SK-N-SH treated with all-trans-retinoic acid at 6 μM for 48 hours (cell line): ENCODE measurements around the gene YWHAB.

Experiments used
- ATAC-seq: fragments of 200-7000 bp; cut with Tn5 transposase; 3 replicates; pipeline ENCODE4 v1.9.1; 2020; ENCODE audit warnings: mild to moderate bottlenecking, moderate library complexity
- ARNTL ChIP-seq: fragments of 450-650 bp; formaldehyde crosslinking; IDR thresholded peaks from 2 replicates; pipeline ENCODE4 v1.5.0; 2020; ENCODE audit warnings: low read depth, mild to moderate bottlenecking, moderate library complexity, borderline replicate concordance
- BACH2 ChIP-seq: fragments of 250-450 bp; sonication (Bioruptor Pico); IDR thresholded peaks from 2 replicates; pipeline ENCODE4 v1.9.0; 2021; ENCODE audit warnings: mild to moderate bottlenecking, borderline replicate concordance
- CREB5 ChIP-seq: fragments of 250-450 bp; sonication (Bioruptor Pico); IDR thresholded peaks from 2 replicates; pipeline ENCODE4 v1.5.1; 2020; ENCODE audit warnings: low read depth, mild to moderate bottlenecking, moderate library complexity
- CSDC2 ChIP-seq: fragments of 250-450 bp; sonication (Bioruptor Pico); IDR thresholded peaks from 2 replicates; pipeline ENCODE4 v1.5.0; 2020; ENCODE audit warnings: mild to moderate bottlenecking, moderate library complexity
- CSRNP3 ChIP-seq: fragments of 250-450 bp; sonication (Bioruptor Pico); IDR thresholded peaks from 2 replicates; pipeline ENCODE4 v1.5.1; 2021; ENCODE audit warnings: mild to moderate bottlenecking, moderate library complexity
- ESRRG ChIP-seq: fragments of 250-450 bp; sonication (Bioruptor Pico); IDR thresholded peaks from 2 replicates; pipeline ENCODE4 v1.6.1; 2021; ENCODE audit warnings: mild to moderate bottlenecking
- GLIS3 ChIP-seq: fragments of 250-450 bp; sonication (Bioruptor Pico); IDR thresholded peaks from 2 replicates; pipeline ENCODE4 v1.5.0; 2020; ENCODE audit warnings: mild to moderate bottlenecking, moderate library complexity
- ISL1 ChIP-seq: fragments of 250-450 bp; sonication (Bioruptor Pico); IDR thresholded peaks from 2 replicates; pipeline ENCODE4 v2.1.2; 2022; ENCODE audit warnings: mild to moderate bottlenecking, moderate library complexity
- OSR1 ChIP-seq: fragments of 250-450 bp; sonication (Bioruptor Pico); IDR thresholded peaks from 2 replicates; pipeline ENCODE4 v1.8.0; 2022; ENCODE audit warnings: moderate library complexity, mild to moderate bottlenecking, inconsistent platforms
- PATZ1 ChIP-seq: fragments of 250-450 bp; sonication (Bioruptor Pico); IDR thresholded peaks from 2 replicates; pipeline ENCODE4 v1.8.0; 2020; ENCODE audit warnings: mild to moderate bottlenecking, moderate library complexity, borderline replicate concordance
- POU6F1 ChIP-seq: fragments of 250-450 bp; sonication (Bioruptor Pico); IDR thresholded peaks from 2 replicates; pipeline ENCODE4 v1.8.0; 2021; ENCODE audit warnings: low read depth, mild to moderate bottlenecking, moderate library complexity, borderline replicate concordance
- PPARA ChIP-seq: fragments of 250-450 bp; sonication (Bioruptor Pico); IDR thresholded peaks from 2 replicates; pipeline ENCODE4 v1.5.0; 2020; ENCODE audit warnings: mild to moderate bottlenecking, borderline replicate concordance
- RARB ChIP-seq: fragments of 250-450 bp; sonication (Bioruptor Pico); IDR thresholded peaks from 2 replicates; pipeline ENCODE4 v1.8.0; 2021; ENCODE audit warnings: mild to moderate bottlenecking, moderate library complexity
- SNAI2 ChIP-seq: fragments of 250-450 bp; sonication (Bioruptor Pico); IDR thresholded peaks from 2 replicates; pipeline ENCODE4 v1.5.0; 2020; ENCODE audit warnings: mild to moderate bottlenecking, moderate library complexity
- TCF4 ChIP-seq: fragments of 250-450 bp; sonication (Bioruptor Pico); IDR thresholded peaks from 2 replicates; pipeline ENCODE4 v1.8.0; 2021; ENCODE audit warnings: mild to moderate bottlenecking, moderate library complexity, borderline replicate concordance
- ZC3H10 ChIP-seq: fragments of 250-450 bp; sonication (Bioruptor Pico); IDR thresholded peaks from 2 replicates; pipeline ENCODE4 v1.5.1; 2021; ENCODE audit warnings: mild to moderate bottlenecking, moderate library complexity
- ZFP3 ChIP-seq: fragments of 250-450 bp; sonication (Bioruptor Pico); IDR thresholded peaks from 2 replicates; pipeline ENCODE4 v1.5.0; 2020; ENCODE audit warnings: mild to moderate bottlenecking, moderate library complexity
- ZFP30 ChIP-seq: fragments of 450-650 bp; formaldehyde crosslinking; IDR thresholded peaks from 2 replicates; pipeline ENCODE4 v1.5.0; 2022; ENCODE audit warnings: mild to moderate bottlenecking, moderate library complexity
- ZNF565 ChIP-seq: fragments of 450-650 bp; formaldehyde crosslinking; conservative IDR thresholded peaks from 2 replicates; pipeline ENCODE4 v1.5.0; 2020; ENCODE audit warnings: low read depth, mild to moderate bottlenecking, moderate library complexity
- ZNF70 ChIP-seq: fragments of 450-650 bp; formaldehyde crosslinking; IDR thresholded peaks from 2 replicates; pipeline ENCODE4 v1.5.0; 2020; ENCODE audit warnings: mild to moderate bottlenecking, moderate library complexity
- ZNF8 ChIP-seq: fragments of 450-650 bp; formaldehyde crosslinking; IDR thresholded peaks from 2 replicates; pipeline ENCODE4 v1.5.0; 2020; ENCODE audit warnings: mild to moderate bottlenecking, moderate library complexity
- TF ChIP-seq, protein P1 (sequence below): fragments of 250-450 bp; sonication (Bioruptor Pico); IDR thresholded peaks from 2 replicates; pipeline ENCODE4 v1.5.0; 2020; ENCODE audit warnings: mild to moderate bottlenecking, moderate library complexity

Gene YWHAB

GRCh38 chr20:44850272-44850671 lies 35.2 kb upstream of the YWHAB start:
- ATAC-seq: no peak
- TF ChIP-seq PPARA (CRISPR knock-in tag) (no peak), OSR1 (no peak), GLIS3 (no peak), BACH2 (CRISPR knock-in tag) (no peak)

DNA sequence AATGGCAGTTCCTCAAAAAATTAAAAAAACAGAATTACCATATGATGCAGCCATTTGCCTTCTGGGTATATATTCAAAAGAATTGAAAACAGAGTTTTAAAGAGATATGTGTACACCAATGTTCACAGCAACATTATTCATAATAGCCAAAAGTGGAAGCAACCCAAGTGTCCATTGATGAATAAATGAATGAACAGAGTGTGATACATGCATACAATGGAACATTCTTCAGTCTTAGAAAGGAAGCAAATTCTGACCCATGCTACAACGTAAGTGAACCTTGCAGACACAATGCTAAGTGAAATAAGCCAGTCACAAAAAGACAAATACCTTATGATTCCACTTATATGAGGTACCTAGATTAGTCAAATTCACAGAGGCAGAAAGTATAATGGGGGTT lies 34.7 kb upstream of the YWHAB start:
- ATAC-seq: no peak
- no peak for TF ChIP-seq SNAI2 (CRISPR knock-in tag)
- no peak for TF ChIP-seq ARNTL (CRISPR knock-in tag)
- no peak for TF ChIP-seq ZNF70
- no peak for TF ChIP-seq TCF4
- TF ChIP-seq BACH2 (CRISPR knock-in tag): no peak
- no peak for TF ChIP-seq OSR1

GRCh38 chr20:44851545-44851944 lies 34.0 kb upstream of the YWHAB start:
- TF ChIP-seq RARB (CRISPR knock-in tag): no peak
- TF ChIP-seq, protein P1, sequence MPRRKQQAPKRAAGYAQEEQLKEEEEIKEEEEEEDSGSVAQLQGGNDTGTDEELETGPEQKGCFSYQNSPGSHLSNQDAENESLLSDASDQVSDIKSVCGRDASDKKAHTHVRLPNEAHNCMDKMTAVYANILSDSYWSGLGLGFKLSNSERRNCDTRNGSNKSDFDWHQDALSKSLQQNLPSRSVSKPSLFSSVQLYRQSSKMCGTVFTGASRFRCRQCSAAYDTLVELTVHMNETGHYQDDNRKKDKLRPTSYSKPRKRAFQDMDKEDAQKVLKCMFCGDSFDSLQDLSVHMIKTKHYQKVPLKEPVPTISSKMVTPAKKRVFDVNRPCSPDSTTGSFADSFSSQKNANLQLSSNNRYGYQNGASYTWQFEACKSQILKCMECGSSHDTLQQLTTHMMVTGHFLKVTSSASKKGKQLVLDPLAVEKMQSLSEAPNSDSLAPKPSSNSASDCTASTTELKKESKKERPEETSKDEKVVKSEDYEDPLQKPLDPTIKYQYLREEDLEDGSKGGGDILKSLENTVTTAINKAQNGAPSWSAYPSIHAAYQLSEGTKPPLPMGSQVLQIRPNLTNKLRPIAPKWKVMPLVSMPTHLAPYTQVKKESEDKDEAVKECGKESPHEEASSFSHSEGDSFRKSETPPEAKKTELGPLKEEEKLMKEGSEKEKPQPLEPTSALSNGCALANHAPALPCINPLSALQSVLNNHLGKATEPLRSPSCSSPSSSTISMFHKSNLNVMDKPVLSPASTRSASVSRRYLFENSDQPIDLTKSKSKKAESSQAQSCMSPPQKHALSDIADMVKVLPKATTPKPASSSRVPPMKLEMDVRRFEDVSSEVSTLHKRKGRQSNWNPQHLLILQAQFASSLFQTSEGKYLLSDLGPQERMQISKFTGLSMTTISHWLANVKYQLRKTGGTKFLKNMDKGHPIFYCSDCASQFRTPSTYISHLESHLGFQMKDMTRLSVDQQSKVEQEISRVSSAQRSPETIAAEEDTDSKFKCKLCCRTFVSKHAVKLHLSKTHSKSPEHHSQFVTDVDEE (CRISPR knock-in tag): no peak
- no peak for TF ChIP-seq ZNF8 (CRISPR knock-in tag)
- TF ChIP-seq POU6F1 (CRISPR knock-in tag): no peak
- TF ChIP-seq ZNF565 (CRISPR knock-in tag): no peak
- no peak for TF ChIP-seq ARNTL (CRISPR knock-in tag)
- TF ChIP-seq ZFP3 (CRISPR knock-in tag): no peak
- TF ChIP-seq ISL1: no peak
- no peak for TF ChIP-seq SNAI2 (CRISPR knock-in tag)
- no peak for ATAC-seq

DNA sequence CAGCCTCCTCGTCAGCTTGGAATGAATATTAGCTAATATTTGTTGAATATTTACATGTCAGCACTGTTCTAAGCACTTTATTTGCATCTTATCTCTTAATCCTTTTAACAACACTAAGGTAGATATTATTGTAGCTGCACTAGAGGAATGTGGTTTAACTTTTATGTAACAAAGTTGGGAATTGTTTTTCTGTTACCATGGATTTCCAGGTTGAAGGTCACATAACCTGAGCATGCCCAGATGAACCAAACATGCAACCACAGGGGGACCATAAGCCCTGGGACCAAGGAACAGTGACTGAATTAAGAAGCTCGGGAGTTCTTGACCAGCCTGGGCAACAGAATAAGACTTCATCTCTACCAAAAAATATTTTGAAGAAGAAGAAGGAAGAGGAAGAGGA lies 29.1 kb upstream of the YWHAB start:
- ATAC-seq: no peak
- TF ChIP-seq ZFP30 (CRISPR knock-in tag) (no peak), ZNF70 (no peak), GLIS3 (no peak), ZC3H10 (CRISPR knock-in tag) (no peak), ZNF565 (CRISPR knock-in tag) (no peak), SNAI2 (CRISPR knock-in tag) (no peak), ZFP3 (CRISPR knock-in tag) (no peak), PPARA (CRISPR knock-in tag) (no peak), CREB5 (CRISPR knock-in tag) (no peak), PATZ1 (CRISPR knock-in tag) (no peak), TCF4 (no peak), CSDC2 (CRISPR knock-in tag) (no peak), ISL1 (no peak), RARB (CRISPR knock-in tag) (no peak), BACH2 (CRISPR knock-in tag) (no peak), ESRRG (CRISPR knock-in tag) (no peak), CSRNP3 (CRISPR knock-in tag) (no peak), ARNTL (CRISPR knock-in tag) (no peak), OSR1 (no peak)
- TF ChIP-seq, protein P1 (CRISPR knock-in tag): no peak
